Peyer's patch (tissue), 4 donors: ENCODE measurements around the gene TMEM158. TPM values are rescaled to one million over a fixed set of nuclear protein-coding genes. Genes with fewer than 3 reads are reported as not detected.

ENCODE experiments used
- DNase-seq, 3 donors: peaks; one replicate each; pipeline ENCODE4 v3.0.0-alpha.2; 2017 to 2019
- H3K27ac ChIP-seq, 4 donors: fragments of 200-600 bp; sonication (generic); one replicate each; pipeline ENCODE4 v1.5.1; 2016 to 2019
- H3K27me3 ChIP-seq, 2 donors: fragments of 200-600 bp; sonication (generic); one replicate each; pipeline ENCODE4 v1.5.1; 2019
- H3K36me3 ChIP-seq, 3 donors: fragments of 200-600 bp; sonication (generic); one replicate each; pipeline ENCODE4 v1.5.1; 2016 to 2019
- H3K4me1 ChIP-seq, 4 donors: fragments of 200-600 bp; sonication (generic); one replicate each; pipeline ENCODE4 v1.5.1; 2016 to 2019
- H3K4me3 ChIP-seq, 4 donors: fragments of 200-600 bp; sonication (generic); 1 replicate in 3 of 4; 2 replicates in 1 of 4; pipeline ENCODE4 v1.5.1; 2016 to 2019; ENCODE audit warnings: mild to moderate bottlenecking in 1 of 4
- H3K9me3 ChIP-seq, 4 donors: fragments of 200-600 bp; sonication (generic); one replicate each; pipeline ENCODE4 v1.5.1; 2016 to 2019; ENCODE audit warnings: mild to moderate bottlenecking in 1 of 4
- CTCF ChIP-seq, 6 experiments: fragments of 450-650 bp in 4 of 6; fragments of 200-600 bp in 2 of 6; sonication (generic) in 1 of 6; IDR thresholded peaks; one replicate each; pipeline ENCODE4 v1.5.1; 2017 to 2019; ENCODE audit warnings: antibody characterized with exemption in 6 of 6, mild to moderate bottlenecking in 3 of 6, moderate library complexity in 1 of 6
- POLR2A ChIP-seq, 2 donors: fragments of 450-650 bp; IDR thresholded peaks; one replicate each; pipeline ENCODE4 v1.5.1; 2017; ENCODE audit warnings: antibody characterized with exemption in 2 of 2, mild to moderate bottlenecking in 2 of 2, moderate library complexity in 2 of 2
- total RNA-seq, 4 donors: library from RNA; depleted of rRNA; stranded (reverse); fragments of >200 nt; gene quantifications; one replicate each; pipeline ENCODE4 v1.1.0, GENCODE V29; 2016

The TMEM158 gene
- total RNA-seq, 4 donors from 2014 or later, result 0.40 to 5.0 (median 1.8) TPM

GRCh38 chr3:45212095-45212468 lies 14.0 kb downstream of the TMEM158 start:
- Histone ChIP-seq H3K4me3 (no peak overlapping the region), H3K27ac (no peak overlapping the region), H3K9me3 (no peaks in the 10 kb centered on the region), H3K36me3 (no peaks in the 10 kb centered on the region), H3K27me3 (no peaks in the 10 kb centered on the region), H3K4me1 (no peaks in the 10 kb centered on the region)
- TF ChIP-seq POLR2A (IDR thresholded peaks at IDR 0.05) (no peak), CTCF (IDR thresholded peaks at IDR 0.05) (no peak)
- no peak for DNase-seq

- no peak for DNase-seq
- H3K4me1 ChIP-seq, result no peaks in the 10 kb centered on the region
- no peaks in the 10 kb centered on the region for H3K36me3 ChIP-seq
- no peak overlapping the region for H3K27ac ChIP-seq
- no peaks in the 10 kb centered on the region for H3K27me3 ChIP-seq
- H3K9me3 ChIP-seq, result no peaks in the 10 kb centered on the region
- no peak overlapping the region for H3K4me3 ChIP-seq
- TF ChIP-seq CTCF (IDR thresholded peaks at IDR 0.05), result no peak
These were observed 14.5 kb downstream of the TMEM158 start for GRCh38 chr3:45211466-45212094.

GRCh38 chr3:45210308-45211041 lies 15.6 kb downstream of the TMEM158 start:
- H3K4me1 ChIP-seq, result no peaks in the 10 kb centered on the region
- H3K9me3 ChIP-seq, result no peaks in the 10 kb centered on the region
- no peaks in the 10 kb centered on the region for H3K27me3 ChIP-seq
- no peaks in the 10 kb centered on the region for H3K36me3 ChIP-seq
- H3K27ac ChIP-seq, result no peak overlapping the region
- peak; percentile 58 to 91 (median 91) for DNase-seq
- peak in 5 of 6 experiments; percentile 17 to 94 (median 92) for TF ChIP-seq CTCF (IDR thresholded peaks at IDR 0.05)
- no peak for TF ChIP-seq POLR2A (IDR thresholded peaks at IDR 0.05)
- H3K4me3 ChIP-seq, result no peak overlapping the region

- Histone ChIP-seq H3K4me1 (no peaks in the 10 kb centered on the region), H3K4me3 (no peak overlapping the region), H3K27ac (no peak overlapping the region), H3K9me3 (no peaks in the 10 kb centered on the region), H3K27me3 (no peaks in the 10 kb centered on the region), H3K36me3 (no peaks in the 10 kb centered on the region)
- TF ChIP-seq POLR2A (IDR thresholded peaks at IDR 0.05) (no peak), CTCF (IDR thresholded peaks at IDR 0.05) (no peak)
- no peak for DNase-seq
These were observed 16.6 kb downstream of the TMEM158 start for GRCh38 chr3:45209526-45209925.

- H3K27ac ChIP-seq, result no peak overlapping the region
- H3K36me3 ChIP-seq, result no peaks in the 10 kb centered on the region
- no peak for DNase-seq
- no peaks in the 10 kb centered on the region for H3K4me1 ChIP-seq
- no peaks in the 10 kb centered on the region for H3K27me3 ChIP-seq
- no peaks in the 10 kb centered on the region for H3K9me3 ChIP-seq
- no peak overlapping the region for H3K4me3 ChIP-seq
- no peak for TF ChIP-seq POLR2A (IDR thresholded peaks at IDR 0.05)
These were observed 17.5 kb downstream of the TMEM158 start for GRCh38 chr3:45208586-45208985.

- H3K4me3 ChIP-seq, result no peak overlapping the region
- no peaks in the 10 kb centered on the region for H3K4me1 ChIP-seq
- TF ChIP-seq POLR2A (IDR thresholded peaks at IDR 0.05) (no peak), CTCF (IDR thresholded peaks at IDR 0.05) (no peak)
- H3K9me3 ChIP-seq, result no peaks in the 10 kb centered on the region
- no peaks in the 10 kb centered on the region for H3K36me3 ChIP-seq
- no peak for DNase-seq
- H3K27me3 ChIP-seq, result no peaks in the 10 kb centered on the region
- H3K27ac ChIP-seq, result no peak overlapping the region
These were observed 18.6 kb downstream of the TMEM158 start for GRCh38 chr3:45207446-45207845.
